SJSA1 (cell line): ENCODE measurements around the gene ASPHD2. TPM values are rescaled to one million over a fixed set of nuclear protein-coding genes. Genes with fewer than 3 reads are reported as not detected.
A peak's percentile ranks its signal among the peaks of the same experiment; 100 is the strongest.

Source experiments
- DNase-seq, 2 experiments: peaks; one replicate each; pipeline ENCODE4 v3.0.0-alpha.2; 2015 to 2020; ENCODE audit warnings: low spot score in 2 of 2, low read depth in 1 of 2
- H3K27ac ChIP-seq: fragments of 250-450 bp; sonication (Bioruptor Pico); 2 replicates; pipeline ENCODE4 v1.5.1; 2020; ENCODE audit warnings: mild to moderate bottlenecking, moderate library complexity
- H3K27me3 ChIP-seq: fragments of 250-450 bp; sonication (Bioruptor Pico); replicated peaks from 2 replicates; pipeline ENCODE4 v1.5.1; 2020; ENCODE audit warnings: mild to moderate bottlenecking, moderate library complexity
- H3K36me3 ChIP-seq: fragments of 250-450 bp; sonication (Bioruptor Pico); 2 replicates; pipeline ENCODE4 v1.5.1; 2020; ENCODE audit warnings: mild to moderate bottlenecking
- H3K4me1 ChIP-seq: fragments of 250-450 bp; sonication (Bioruptor Pico); replicated peaks from 2 replicates; pipeline ENCODE4 v1.6.1; 2021; ENCODE audit warnings: mild to moderate bottlenecking
- H3K4me3 ChIP-seq: fragments of 250-450 bp; sonication (Bioruptor Pico); 2 replicates; pipeline ENCODE4 v1.5.1; 2020; ENCODE audit warnings: mild to moderate bottlenecking
- H3K9me3 ChIP-seq: fragments of 250-450 bp; sonication (Bioruptor Pico); replicated peaks from 2 replicates; pipeline ENCODE4 v1.5.1; 2020; ENCODE audit warnings: mild to moderate bottlenecking
- total RNA-seq: library from RNA; depleted of rRNA; stranded (reverse); fragments of >200 nt; shearing (Covaris generic); gene quantifications from 2 replicates; pipeline ENCODE4 v1.2.3, GENCODE V29; 2014

Gene ASPHD2
- total RNA-seq, 1 experiment from 2014 or later = 0.87 TPM

DNA sequence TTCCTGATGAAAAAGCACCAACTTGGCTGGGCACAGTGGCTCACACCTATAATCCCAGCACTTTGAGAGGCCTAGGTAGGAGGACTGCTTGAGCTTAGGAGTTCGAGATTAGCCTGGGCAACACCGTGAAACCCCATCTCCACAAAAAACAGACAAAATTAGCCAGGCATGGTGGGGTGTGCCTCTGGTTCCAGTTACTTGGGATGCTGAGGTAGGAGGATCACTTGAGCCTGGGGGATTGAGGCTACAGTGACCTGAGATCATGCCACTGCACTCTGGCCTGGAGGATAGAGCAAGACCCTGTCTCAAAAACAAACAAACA lies 51.5 kb downstream of the ASPHD2 start:
- peaks cover 50% of the 10 kb centered on the region for H3K36me3 ChIP-seq
- DNase-seq = no peak
- no peak overlapping the region for H3K4me3 ChIP-seq
- H3K4me1 ChIP-seq = peaks cover 34% of the 10 kb centered on the region
- H3K9me3 ChIP-seq = no peaks in the 10 kb centered on the region
- no peak overlapping the region for H3K27ac ChIP-seq
- no peaks in the 10 kb centered on the region for H3K27me3 ChIP-seq

DNA sequence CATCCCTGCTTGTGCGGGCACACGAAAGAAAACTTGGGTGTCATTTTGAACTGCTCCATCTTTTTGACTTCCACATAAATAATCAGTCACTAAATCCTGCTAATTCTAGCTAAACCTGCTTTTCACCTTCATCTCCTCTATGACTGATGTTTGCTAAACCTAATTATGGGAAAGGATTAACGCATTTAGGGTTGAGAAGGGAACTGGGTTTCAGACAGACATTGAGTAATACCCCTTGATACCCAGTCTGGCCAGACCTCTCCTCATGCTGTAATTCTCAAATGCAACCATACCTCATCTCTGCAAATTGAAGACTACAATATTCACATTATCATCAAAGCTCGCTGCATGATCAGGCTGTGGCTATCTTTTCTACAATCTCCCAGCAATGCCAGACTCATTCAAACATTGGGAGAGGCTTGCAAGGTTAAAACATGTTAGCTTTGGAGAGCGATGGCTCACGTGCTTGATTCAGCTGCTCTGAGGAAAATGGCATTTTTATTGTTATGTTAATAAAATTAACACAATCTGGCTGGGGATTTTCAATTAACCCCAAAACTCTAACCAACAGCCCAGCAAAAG lies 52.1 kb downstream of the ASPHD2 start:
- H3K4me1 ChIP-seq = peaks cover 32% of the 10 kb centered on the region
- no peaks in the 10 kb centered on the region for H3K27me3 ChIP-seq
- no peak overlapping the region for H3K27ac ChIP-seq
- no peak for DNase-seq
- no peaks in the 10 kb centered on the region for H3K9me3 ChIP-seq
- H3K4me3 ChIP-seq = no peak overlapping the region
- H3K36me3 ChIP-seq = peaks cover 48% of the 10 kb centered on the region

DNA sequence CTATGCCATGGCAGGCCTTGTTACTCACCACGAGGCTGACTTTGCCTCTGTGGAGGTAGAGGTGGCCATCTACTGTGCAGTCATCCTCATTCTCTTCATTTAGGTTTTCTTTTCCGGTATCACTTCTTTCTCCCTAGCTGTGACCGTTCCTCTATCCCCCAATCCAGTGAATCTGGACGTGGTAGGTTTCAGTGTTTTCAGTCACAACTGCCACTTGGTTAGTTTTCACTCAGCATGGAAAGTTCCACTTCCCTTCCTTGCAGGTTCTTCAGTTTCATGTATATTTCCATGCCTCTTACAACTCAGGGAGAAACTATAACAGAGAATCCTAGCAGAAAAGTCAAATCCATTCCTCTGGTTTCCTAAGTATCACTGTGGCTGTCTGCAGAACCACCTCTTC lies 52.6 kb downstream of the ASPHD2 start:
- H3K9me3 ChIP-seq = no peaks in the 10 kb centered on the region
- no peak for DNase-seq
- no peaks in the 10 kb centered on the region for H3K27me3 ChIP-seq
- no peak overlapping the region for H3K4me3 ChIP-seq
- peaks cover 50% of the 10 kb centered on the region for H3K36me3 ChIP-seq
- H3K4me1 ChIP-seq = peaks cover 27% of the 10 kb centered on the region
- H3K27ac ChIP-seq = no peak overlapping the region

DNA sequence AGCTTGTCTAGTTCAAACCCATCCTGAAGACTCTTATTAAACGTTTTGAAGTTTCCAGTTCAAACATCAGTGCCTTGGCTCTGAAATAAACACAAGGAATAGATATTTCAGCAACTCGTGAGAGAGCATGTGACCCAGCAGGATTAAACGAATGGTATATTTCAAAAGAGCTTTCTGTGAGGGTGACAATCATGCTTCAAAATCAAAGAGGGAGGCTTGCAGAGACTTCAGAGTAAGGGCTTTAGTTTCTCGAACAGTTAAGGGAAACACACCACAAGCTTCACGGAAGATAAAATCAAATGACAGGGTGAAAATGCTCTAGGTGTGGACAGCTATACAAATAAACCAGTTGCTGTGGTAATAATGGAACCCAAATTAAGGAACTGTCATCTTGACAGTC lies 53.1 kb downstream of the ASPHD2 start:
- DNase-seq = no peak
- Histone ChIP-seq H3K4me1 (peaks cover 22% of the 10 kb centered on the region), H3K4me3 (no peak overlapping the region), H3K9me3 (no peaks in the 10 kb centered on the region), H3K27ac (no peak overlapping the region), H3K36me3 (peaks cover 49% of the 10 kb centered on the region), H3K27me3 (no peaks in the 10 kb centered on the region)

DNA sequence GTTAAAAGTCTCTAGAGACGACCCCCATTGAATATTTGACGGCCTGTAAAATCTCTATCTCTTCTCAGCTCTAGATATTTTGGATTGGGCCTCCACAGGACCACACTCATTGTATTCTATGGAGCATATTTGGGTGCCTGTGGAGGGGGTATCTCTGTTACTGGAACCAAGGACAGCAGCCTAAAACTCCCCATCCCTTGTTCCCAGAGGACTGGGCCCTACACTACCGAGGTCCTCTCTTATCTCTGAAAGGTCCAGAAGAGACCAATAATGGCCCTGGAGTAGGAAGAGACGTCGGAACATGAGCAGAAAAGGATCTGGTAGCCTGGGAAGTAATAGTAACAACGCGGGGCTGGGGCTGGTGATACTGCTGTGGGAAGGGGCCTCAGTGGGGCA lies 54.0 kb downstream of the ASPHD2 start:
- Histone ChIP-seq H3K4me3 (peak overlapping the region; percentile 96), H3K27ac (peak overlapping the region; percentile 89), H3K4me1 (peaks cover 14% of the 10 kb centered on the region), H3K36me3 (peaks cover 46% of the 10 kb centered on the region), H3K9me3 (no peaks in the 10 kb centered on the region), H3K27me3 (no peaks in the 10 kb centered on the region)
- DNase-seq = no peak

DNA sequence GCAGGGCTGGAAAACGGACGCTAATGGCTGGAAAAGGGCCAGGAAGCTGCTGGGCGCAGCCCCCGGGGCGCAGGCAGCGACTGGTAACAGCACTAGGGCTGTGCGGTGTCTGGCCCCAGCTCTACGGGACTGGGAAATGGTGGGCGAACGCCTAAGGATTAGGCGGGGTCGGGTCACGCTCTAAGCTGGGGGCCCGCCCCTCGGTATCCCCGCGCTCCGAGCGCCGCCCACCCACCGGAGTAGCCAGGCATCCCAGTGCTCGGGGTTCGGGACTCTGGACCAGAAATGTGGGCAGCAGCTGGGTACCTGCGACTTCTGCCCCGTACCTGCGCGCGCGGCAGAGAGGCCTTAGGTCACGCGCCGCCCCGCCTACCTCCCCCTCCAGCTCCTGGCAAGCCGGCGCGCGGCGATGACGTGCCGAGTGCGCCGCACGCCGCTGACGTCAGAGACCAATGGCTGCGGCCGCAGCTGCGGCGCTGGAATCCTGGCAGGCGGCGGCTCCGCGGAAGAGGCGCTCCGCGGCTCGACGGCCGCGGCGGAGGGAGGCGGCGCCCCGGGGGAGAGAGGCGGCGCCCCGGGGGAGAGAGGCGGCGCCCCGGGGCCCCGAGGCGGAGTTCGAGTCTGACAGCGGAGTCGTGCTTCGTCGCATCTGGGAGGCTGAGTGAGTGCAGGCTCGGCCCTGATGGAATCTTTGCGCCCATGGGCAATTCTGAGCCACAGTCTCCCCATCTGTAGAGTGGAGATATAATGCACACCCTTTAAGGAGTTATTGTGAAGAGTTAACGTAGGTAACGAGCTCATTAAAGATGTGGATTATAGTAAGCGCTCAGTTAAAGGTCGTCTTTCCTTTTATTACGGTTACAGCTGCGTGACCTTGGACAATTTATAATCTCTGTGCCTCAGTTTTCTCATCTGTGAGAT lies 54.6 kb downstream of the ASPHD2 start, which contains the start of the genes HPS4 and SRRD:
HPS4 (minus strand) TSS at position 345 of the 921 bp plus-strand sequence. CDS start 2,021 bp downstream, outside the sequence.
SRRD (plus strand) TSS at position 439 of the 921 bp plus-strand sequence; CDS start at position 453, 14 bp downstream.
- Histone ChIP-seq H3K27me3 (no peaks in the 10 kb centered on the region), H3K36me3 (peaks cover 53% of the 10 kb centered on the region), H3K4me1 (peaks cover 14% of the 10 kb centered on the region), H3K4me3 (peak within 1 kb of the TSS; percentile 96), H3K27ac (peak within 1 kb of the TSS; percentile 89), H3K9me3 (no peaks in the 10 kb centered on the region)
- peak; percentile 86 to 94 for DNase-seq

DNA sequence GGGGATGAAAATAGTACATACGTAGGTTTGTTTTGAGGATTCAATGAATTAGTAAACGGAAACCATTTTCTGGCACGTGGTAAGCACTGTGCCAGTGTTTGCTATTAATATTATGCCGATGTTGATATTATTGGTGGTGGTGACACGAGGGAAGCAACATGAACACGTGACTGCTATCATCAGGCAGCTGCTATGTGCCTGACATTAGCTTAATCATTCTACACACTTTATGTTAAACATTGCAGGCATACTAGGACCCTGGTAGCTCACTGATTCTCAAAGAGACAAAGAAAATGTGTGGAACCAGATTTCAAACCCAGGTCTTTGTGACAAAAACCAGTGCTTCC lies 55.3 kb downstream of the ASPHD2 start:
- Histone ChIP-seq H3K36me3 (peaks cover 59% of the 10 kb centered on the region), H3K4me1 (peaks cover 14% of the 10 kb centered on the region), H3K27me3 (no peaks in the 10 kb centered on the region), H3K9me3 (no peaks in the 10 kb centered on the region), H3K4me3 (peak overlapping the region; percentile 96), H3K27ac (peak overlapping the region; percentile 89)
- no peak for DNase-seq

DNA sequence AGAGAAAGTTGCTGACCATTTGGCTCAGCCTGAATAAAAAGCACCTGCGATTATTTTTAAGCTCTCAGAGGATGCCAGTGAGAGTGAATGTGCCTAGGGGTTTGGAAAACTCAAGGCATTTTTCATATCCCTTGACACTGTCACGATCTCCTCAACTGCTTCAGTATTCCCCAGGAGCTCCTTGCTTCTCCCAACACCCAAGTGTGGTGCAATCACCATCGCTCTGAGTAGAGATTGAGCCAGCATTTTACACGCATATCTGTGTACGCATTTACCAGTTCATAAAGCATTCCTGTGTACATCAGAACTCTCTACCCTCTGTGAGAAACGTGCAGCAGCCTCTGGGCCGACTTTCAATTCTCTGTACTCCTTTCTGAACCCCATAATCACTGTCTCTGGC lies 56.0 kb downstream of the ASPHD2 start:
- Histone ChIP-seq H3K9me3 (no peaks in the 10 kb centered on the region), H3K27ac (no peak overlapping the region), H3K36me3 (peaks cover 61% of the 10 kb centered on the region), H3K4me1 (peaks cover 14% of the 10 kb centered on the region), H3K4me3 (no peak overlapping the region), H3K27me3 (no peaks in the 10 kb centered on the region)
- DNase-seq = no peak

DNA sequence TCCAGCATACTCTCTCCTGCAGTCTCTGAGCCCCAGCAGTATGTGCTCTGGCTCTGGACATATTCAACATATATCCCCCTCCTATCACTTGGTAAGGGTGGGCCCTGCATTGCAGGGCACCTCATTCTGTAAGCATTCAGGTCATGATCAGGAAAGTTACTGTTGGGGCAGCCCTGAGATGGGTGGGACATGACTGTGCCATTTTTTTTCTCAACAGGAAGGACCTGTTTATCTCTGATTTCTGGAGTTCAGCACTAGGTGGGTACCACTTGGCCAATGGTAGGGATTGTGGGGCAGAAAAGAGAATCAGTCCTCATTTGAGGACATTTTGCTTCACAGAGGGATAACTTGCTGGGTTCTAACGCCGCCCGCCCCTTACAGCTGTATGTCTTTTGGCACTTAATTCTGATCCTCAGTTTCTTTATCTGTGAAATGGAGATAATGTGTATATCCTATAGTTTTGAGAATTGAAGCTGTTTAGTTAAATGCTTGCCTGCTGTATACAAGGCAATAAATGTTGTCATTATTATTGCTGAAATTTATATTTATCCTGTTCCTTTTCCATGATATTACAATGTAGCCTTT lies 56.8 kb downstream of the ASPHD2 start:
- H3K27me3 ChIP-seq = no peaks in the 10 kb centered on the region
- no peak overlapping the region for H3K27ac ChIP-seq
- no peak overlapping the region for H3K4me3 ChIP-seq
- H3K4me1 ChIP-seq = peaks cover 14% of the 10 kb centered on the region
- no peak for DNase-seq
- peaks cover 68% of the 10 kb centered on the region for H3K36me3 ChIP-seq
- H3K9me3 ChIP-seq = no peaks in the 10 kb centered on the region

DNA sequence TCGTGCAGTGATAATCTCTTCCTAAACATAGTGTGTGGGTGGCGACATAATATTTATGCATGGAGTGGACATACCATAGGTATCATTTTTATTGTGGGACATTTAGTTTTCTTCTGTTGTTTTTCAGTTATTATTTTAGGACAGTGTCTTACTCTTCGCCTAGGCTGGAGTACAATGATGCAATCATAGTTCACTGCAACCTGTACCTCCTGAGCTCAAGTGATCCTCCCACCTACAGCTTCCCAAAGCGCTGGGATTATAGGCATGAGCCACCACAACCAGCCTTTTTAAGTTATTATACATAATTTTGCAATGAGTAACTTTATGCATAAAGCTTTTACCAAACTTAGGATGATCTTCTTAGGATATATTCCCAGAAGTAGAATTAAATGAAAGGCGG lies 57.3 kb downstream of the ASPHD2 start:
- no peak overlapping the region for H3K4me3 ChIP-seq
- H3K27me3 ChIP-seq = no peaks in the 10 kb centered on the region

DNA sequence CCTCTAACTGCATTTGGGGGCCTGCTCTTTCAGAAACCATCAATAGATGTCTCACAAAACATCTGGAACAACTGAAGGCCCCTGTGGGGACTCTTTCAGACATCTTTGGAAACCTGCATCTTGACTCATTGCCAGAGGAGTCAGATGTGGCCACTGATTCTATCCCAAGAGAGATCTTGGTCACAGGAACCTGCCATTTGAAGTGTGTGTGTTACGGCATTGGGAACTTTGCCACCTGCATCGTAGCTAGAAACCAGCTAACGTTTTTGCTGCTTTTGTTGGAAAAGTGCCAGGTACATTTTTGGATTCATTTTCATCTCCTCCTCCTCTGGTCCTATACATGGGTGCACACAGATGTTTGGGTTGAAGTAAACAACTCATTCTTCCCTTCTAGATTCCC lies 58.9 kb downstream of the ASPHD2 start:
- H3K27ac ChIP-seq = no peak overlapping the region
- DNase-seq = no peak
- H3K4me1 ChIP-seq = peaks cover 5% of the 10 kb centered on the region
- H3K36me3 ChIP-seq = peaks cover 73% of the 10 kb centered on the region
- H3K27me3 ChIP-seq = no peaks in the 10 kb centered on the region
- H3K9me3 ChIP-seq = no peaks in the 10 kb centered on the region
- H3K4me3 ChIP-seq = no peak overlapping the region

More for the DNA sequence above, 57.3 kb downstream of the ASPHD2 start:
- H3K27ac ChIP-seq = no peak overlapping the region
- peaks cover 68% of the 10 kb centered on the region for H3K36me3 ChIP-seq
- H3K4me1 ChIP-seq = peaks cover 14% of the 10 kb centered on the region
- H3K9me3 ChIP-seq = no peaks in the 10 kb centered on the region
- DNase-seq = no peak

DNA sequence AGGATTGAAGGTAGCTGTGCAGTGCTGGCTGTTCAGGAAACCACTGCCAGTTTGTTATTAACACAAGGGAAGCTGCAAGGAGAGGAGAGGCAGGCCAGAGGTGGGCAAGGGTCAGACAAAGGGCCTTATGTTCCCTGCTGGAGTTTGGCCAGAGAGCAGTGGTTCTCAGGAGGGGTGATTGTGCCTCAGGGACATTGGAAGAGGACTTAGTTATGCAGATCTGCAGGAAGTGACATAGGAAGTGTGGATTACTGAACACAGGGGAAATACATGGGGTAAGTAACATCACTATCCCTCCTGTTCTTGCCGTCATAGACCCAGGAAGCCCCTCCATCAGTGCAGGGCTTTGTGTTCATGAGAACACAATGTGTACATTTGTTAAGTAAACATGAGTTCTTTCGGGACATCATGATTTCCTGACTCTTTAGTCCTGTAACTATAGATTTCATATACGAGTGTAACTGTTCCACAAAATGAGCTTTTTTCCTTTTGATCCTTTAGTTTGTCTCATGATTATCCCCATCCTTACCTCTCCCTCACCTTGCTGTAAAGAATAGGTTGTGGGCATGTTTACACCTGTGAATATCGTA lies 60.5 kb downstream of the ASPHD2 start:
- H3K4me3 ChIP-seq = no peak overlapping the region
- H3K27ac ChIP-seq = no peak overlapping the region
- H3K27me3 ChIP-seq = no peaks in the 10 kb centered on the region
- no peaks in the 10 kb centered on the region for H3K9me3 ChIP-seq
- DNase-seq = no peak
- H3K36me3 ChIP-seq = peaks cover 76% of the 10 kb centered on the region
- peaks cover 13% of the 10 kb centered on the region for H3K4me1 ChIP-seq

DNA sequence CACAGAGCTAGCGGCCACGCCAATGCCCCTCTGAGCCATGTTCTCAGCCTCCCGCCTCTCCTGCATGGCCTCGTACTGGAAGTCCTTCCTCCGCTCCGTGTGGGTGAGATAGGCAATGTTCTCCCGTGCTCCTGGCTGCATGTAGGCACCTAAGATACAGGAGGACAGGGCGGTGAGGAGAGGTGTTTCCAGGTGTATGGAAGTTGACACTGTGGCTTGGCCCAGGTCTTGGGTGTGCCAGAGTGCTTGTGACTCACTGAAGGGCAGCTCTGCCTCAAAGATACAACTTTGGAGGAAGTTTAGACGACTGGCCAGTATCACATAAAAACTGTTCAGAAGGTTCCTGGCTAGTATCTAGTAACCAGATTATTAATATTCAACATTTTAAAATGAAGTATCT lies 63.2 kb downstream of the ASPHD2 start:
- H3K27ac ChIP-seq = no peak overlapping the region
- no peak for DNase-seq
- no peak overlapping the region for H3K4me3 ChIP-seq
- H3K9me3 ChIP-seq = no peaks in the 10 kb centered on the region
- H3K36me3 ChIP-seq = peaks cover 95% of the 10 kb centered on the region
- H3K4me1 ChIP-seq = peaks cover 12% of the 10 kb centered on the region
- H3K27me3 ChIP-seq = no peaks in the 10 kb centered on the region

DNA sequence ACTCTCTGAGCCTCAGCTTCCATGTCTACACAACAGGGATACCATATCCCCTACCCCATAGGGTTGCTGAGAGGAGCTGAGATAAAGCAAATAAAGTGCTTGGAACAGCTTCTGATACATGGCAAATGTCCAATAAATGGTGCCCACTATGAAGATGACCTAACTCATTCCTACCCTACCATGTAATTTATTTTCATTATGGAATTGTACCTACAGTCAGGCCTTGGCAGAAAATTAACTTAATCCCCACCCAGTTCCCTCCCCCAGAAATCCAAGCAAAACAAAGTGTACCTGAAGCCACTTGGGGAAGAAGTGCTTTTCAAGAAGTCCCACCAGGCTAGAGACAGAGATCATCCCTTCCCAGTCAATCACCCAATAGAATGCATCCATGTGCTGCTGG lies 65.4 kb downstream of the ASPHD2 start:
- Histone ChIP-seq H3K27me3 (no peaks in the 10 kb centered on the region), H3K36me3 (peaks cover 98% of the 10 kb centered on the region)
- DNase-seq = no peak

More for the DNA sequence above, 65.4 kb downstream of the ASPHD2 start:
- Histone ChIP-seq H3K4me1 (peaks cover 14% of the 10 kb centered on the region), H3K9me3 (no peaks in the 10 kb centered on the region), H3K4me3 (no peak overlapping the region), H3K27ac (no peak overlapping the region)
